ENCODE measurements around the gene VDR. TPM values are rescaled to one million over a fixed set of nuclear protein-coding genes. Genes with fewer than 3 reads are reported as not detected.

The VDR gene
- total RNA-seq, 1 donor from 2014 or later, result 4.6 TPM

GRCh38 chr12:47841910-47842309 is 62.9 kb downstream of the VDR start:
- Mint-ChIP-seq H3K27me3 (ENCODE audit: low read depth) (peaks cover 4% of the 10 kb centered on the region), H3K27ac (ENCODE audit: unreplicated experiment) (no peak overlapping the region), H3K36me3 (ENCODE audit: low read depth) (peaks cover 2% of the 10 kb centered on the region), H3K4me1 (ENCODE audit: low read depth) (peaks cover 7% of the 10 kb centered on the region), H3K9me3 (ENCODE audit: low read depth) (no peaks in the 10 kb centered on the region), H3K4me3 (ENCODE audit: unreplicated experiment) (no peak overlapping the region)
- TF ChIP-seq CTCF (IDR thresholded peaks at IDR 0.05), result no peak
- DNase-seq (ENCODE audit: low spot score), result no peak

GRCh38 chr12:47841501-47841900 is 63.3 kb downstream of the VDR start:
- peaks cover 7% of the 10 kb centered on the region for H3K4me1 Mint-ChIP-seq (ENCODE audit: low read depth)
- peaks cover 2% of the 10 kb centered on the region for H3K36me3 Mint-ChIP-seq (ENCODE audit: low read depth)
- no peak for TF ChIP-seq CTCF (IDR thresholded peaks at IDR 0.05)
- peaks cover 4% of the 10 kb centered on the region for H3K27me3 Mint-ChIP-seq (ENCODE audit: low read depth)
- H3K9me3 Mint-ChIP-seq (ENCODE audit: low read depth), result no peaks in the 10 kb centered on the region
- H3K27ac Mint-ChIP-seq (ENCODE audit: unreplicated experiment), result no peak overlapping the region
- no peak for DNase-seq (ENCODE audit: low spot score)
- no peak overlapping the region for H3K4me3 Mint-ChIP-seq (ENCODE audit: unreplicated experiment)

GRCh38 chr12:47840571-47840970 is 64.2 kb downstream of the VDR start:
- no peaks in the 10 kb centered on the region for H3K36me3 Mint-ChIP-seq (ENCODE audit: low read depth)
- peaks cover 4% of the 10 kb centered on the region for H3K27me3 Mint-ChIP-seq (ENCODE audit: low read depth)
- H3K27ac Mint-ChIP-seq (ENCODE audit: unreplicated experiment), result no peak overlapping the region
- no peaks in the 10 kb centered on the region for H3K9me3 Mint-ChIP-seq (ENCODE audit: low read depth)
- DNase-seq (ENCODE audit: low spot score), result no peak
- H3K4me1 Mint-ChIP-seq (ENCODE audit: low read depth), result peaks cover 11% of the 10 kb centered on the region
- no peak overlapping the region for H3K4me3 Mint-ChIP-seq (ENCODE audit: unreplicated experiment)
- TF ChIP-seq CTCF (IDR thresholded peaks at IDR 0.05), result no peak

GRCh38 chr12:47839214-47839876 is 65.4 kb downstream of the VDR start:
- no peak for DNase-seq (ENCODE audit: low spot score)
- Mint-ChIP-seq H3K4me3 (ENCODE audit: unreplicated experiment) (no peak overlapping the region), H3K27me3 (ENCODE audit: low read depth) (peaks cover 4% of the 10 kb centered on the region), H3K4me1 (ENCODE audit: low read depth) (peaks cover 12% of the 10 kb centered on the region), H3K36me3 (ENCODE audit: low read depth) (no peaks in the 10 kb centered on the region), H3K27ac (ENCODE audit: unreplicated experiment) (no peak overlapping the region), H3K9me3 (ENCODE audit: low read depth) (no peaks in the 10 kb centered on the region)
- no peak for TF ChIP-seq CTCF (IDR thresholded peaks at IDR 0.05)

- Mint-ChIP-seq H3K27ac (ENCODE audit: unreplicated experiment) (no peak overlapping the region), H3K27me3 (ENCODE audit: low read depth) (peaks cover 4% of the 10 kb centered on the region), H3K36me3 (ENCODE audit: low read depth) (no peaks in the 10 kb centered on the region), H3K4me1 (ENCODE audit: low read depth) (peaks cover 12% of the 10 kb centered on the region), H3K4me3 (ENCODE audit: unreplicated experiment) (no peak overlapping the region), H3K9me3 (ENCODE audit: low read depth) (no peaks in the 10 kb centered on the region)
- DNase-seq (ENCODE audit: low spot score), result no peak
- peak; percentile 86 for TF ChIP-seq CTCF (IDR thresholded peaks at IDR 0.05)
Measured at GRCh38 chr12:47838286-47838931, 66.4 kb downstream of the VDR start.
